ENCODE results near the gene APEH. TPM values are rescaled to one million over a fixed set of nuclear protein-coding genes. Genes with fewer than 3 reads are reported as not detected.

The APEH gene
- total RNA-seq, 4 donors from 2014 or later, result 60.7 to 102 (median 89.4) TPM

- no peaks in the 10 kb centered on the region for H3K27me3 ChIP-seq
- no peak for TF ChIP-seq CTCF (IDR thresholded peaks at IDR 0.05)
- TF ChIP-seq POLR2A (IDR thresholded peaks at IDR 0.05), result no peak
- WGBS, 2 donors, result 50 to 74% methylated on average over 3 to 4 of the region's 9 CpGs
- H3K27ac ChIP-seq, result no peak overlapping the region
- H3K9me3 ChIP-seq, result no peaks in the 10 kb centered on the region
- H3K36me3 ChIP-seq, result no peaks in the 10 kb centered on the region
- no peak overlapping the region for H3K4me3 ChIP-seq
- H3K4me1 ChIP-seq, result peaks cover 0 to 8% (median 0%) of the 10 kb centered on the region in 3 donors
- intact Hi-C loops (cut with DNase I), result no loop called here
- no peak for DNase-seq
Observed at GRCh38 chr3:49642708-49643145, 31.4 kb upstream of the APEH start.

GRCh38 chr3:49644684-49645083 lies 29.5 kb upstream of the APEH start:
- intact Hi-C loops (cut with DNase I), result no loop called here
- TF ChIP-seq CTCF (IDR thresholded peaks at IDR 0.05) (no peak), POLR2A (IDR thresholded peaks at IDR 0.05) (no peak)
- H3K27me3 ChIP-seq, result no peaks in the 10 kb centered on the region
- H3K4me1 ChIP-seq, result no peaks in the 10 kb centered on the region
- no peak overlapping the region for H3K4me3 ChIP-seq
- WGBS, 2 donors, result 83 to 90% methylated on average over 7 to 8 of the region's 8 CpGs
- H3K27ac ChIP-seq, result no peak overlapping the region
- no peaks in the 10 kb centered on the region for H3K9me3 ChIP-seq
- no peak for DNase-seq
- H3K36me3 ChIP-seq, result no peaks in the 10 kb centered on the region

- H3K9me3 ChIP-seq, result no peaks in the 10 kb centered on the region
- WGBS, 2 donors, result 90 to 94% methylated on average over 2 to 3 of the region's 3 CpGs
Observed at GRCh38 chr3:49646236-49646635, 27.9 kb upstream of the APEH start.

GRCh38 chr3:49647741-49648140 lies 26.4 kb upstream of the APEH start:
- H3K27ac ChIP-seq, result no peak overlapping the region
- no peak for TF ChIP-seq POLR2A (IDR thresholded peaks at IDR 0.05)
- H3K4me1 ChIP-seq, result no peaks in the 10 kb centered on the region
- no peaks in the 10 kb centered on the region for H3K27me3 ChIP-seq
- intact Hi-C loops (cut with DNase I), result no loop called here
- no peak for DNase-seq
- no peaks in the 10 kb centered on the region for H3K9me3 ChIP-seq
- H3K4me3 ChIP-seq, result no peak overlapping the region
- 82 to 91% methylated on average over 1 to 2 of the region's 2 CpGs for WGBS, 2 donors
- H3K36me3 ChIP-seq, result no peaks in the 10 kb centered on the region

More at GRCh38 chr3:49646236-49646635, 27.9 kb upstream of the APEH start:
- Histone ChIP-seq H3K27ac (no peak overlapping the region), H3K4me1 (no peaks in the 10 kb centered on the region), H3K27me3 (no peaks in the 10 kb centered on the region), H3K36me3 (no peaks in the 10 kb centered on the region), H3K4me3 (no peak overlapping the region)
- intact Hi-C loops (cut with DNase I), result no loop called here
- TF ChIP-seq POLR2A (IDR thresholded peaks at IDR 0.05) (no peak), CTCF (IDR thresholded peaks at IDR 0.05) (no peak)
- DNase-seq, result no peak

GRCh38 chr3:49648354-49649019 lies 25.7 kb upstream of the APEH start:
- H3K4me1 ChIP-seq, result no peaks in the 10 kb centered on the region
- 100% methylated on average over 1 of the region's 3 CpGs; no CpG with 5 or more reads in 1 of the 2 donors for WGBS, 2 donors
- H3K27me3 ChIP-seq, result no peaks in the 10 kb centered on the region
- no peaks in the 10 kb centered on the region for H3K9me3 ChIP-seq
- DNase-seq, result no peak
- H3K27ac ChIP-seq, result no peak overlapping the region
- H3K36me3 ChIP-seq, result no peaks in the 10 kb centered on the region
- no peak for TF ChIP-seq CTCF (IDR thresholded peaks at IDR 0.05)
- TF ChIP-seq POLR2A (IDR thresholded peaks at IDR 0.05), result no peak
- intact Hi-C loops (cut with DNase I), result no loop called here
- H3K4me3 ChIP-seq, result no peak overlapping the region

All from esophagus squamous epithelium (tissue), 5 donors.